Astrocyte (in vitro differentiated cells and primary cell): Measurements from ENCODE around the gene TAL2. TPM values are rescaled to one million over a fixed set of nuclear protein-coding genes. Genes with fewer than 3 reads are reported as not detected.

Experiments used
- DNase-seq: peaks from one replicate; pipeline ENCODE4 v3.0.0-alpha.2; 2010; ENCODE audit warnings: low read depth
- FAIRE-seq: peaks from 2 replicates; lab custom pipeline; 2011; peaks lifted over from hg19 to GRCh38; lab: Jason Lieb, UNC
- H2AFZ ChIP-seq: 2 replicates; pipeline ENCODE4 v1.6.0; 2012; ENCODE audit warnings: low read depth, low read length, inconsistent platforms
- H3K27ac ChIP-seq: 2 replicates; pipeline ENCODE4 v1.5.1; 2011; ENCODE audit warnings: low read depth, low read length, inconsistent platforms
- H3K27me3 ChIP-seq: 2 replicates; pipeline ENCODE4 v1.6.0; 2011; ENCODE audit warnings: low read length, inconsistent platforms; ENCODE audit not compliant: insufficient read depth
- H3K36me3 ChIP-seq: 2 replicates; pipeline ENCODE4 v1.5.1; 2011; ENCODE audit warnings: low read length, inconsistent platforms; ENCODE audit not compliant: insufficient read depth
- H3K4me1 ChIP-seq: 2 replicates; pipeline ENCODE4 v1.5.1; 2011; ENCODE audit warnings: low read length, inconsistent platforms; ENCODE audit not compliant: insufficient read depth
- H3K4me2 ChIP-seq: 2 replicates; pipeline ENCODE4 v1.6.0; 2012; ENCODE audit warnings: low read length, inconsistent platforms
- H3K4me3 ChIP-seq: 2 replicates; pipeline ENCODE4 v1.5.1; 2011; ENCODE audit warnings: low read depth, mild to moderate bottlenecking, low read length, inconsistent platforms; ENCODE audit not compliant: insufficient read depth
- H3K79me2 ChIP-seq: 2 replicates; pipeline ENCODE4 v1.6.0; 2012; ENCODE audit warnings: mild to moderate bottlenecking, low read length, inconsistent platforms; ENCODE audit not compliant: insufficient read depth
- H3K9ac ChIP-seq: 2 replicates; pipeline ENCODE4 v1.6.0; 2012; ENCODE audit warnings: mild to moderate bottlenecking, low read length, inconsistent platforms
- H3K9me3 ChIP-seq: 2 replicates; pipeline ENCODE4 v1.5.1; 2012; ENCODE audit warnings: low read depth, mild to moderate bottlenecking, low read length, inconsistent platforms; ENCODE audit not compliant: insufficient read depth
- H4K20me1 ChIP-seq: 2 replicates; pipeline ENCODE4 v1.6.0; 2012; ENCODE audit warnings: low read length, inconsistent platforms; ENCODE audit not compliant: insufficient read depth
- H3K27ac Mint-ChIP-seq: one replicate; pipeline ENCODE4 v1.8.0; 2021; ENCODE audit warnings: mild to moderate bottlenecking, mixed read lengths; ENCODE audit not compliant: unreplicated experiment
- H3K27me3 Mint-ChIP-seq: one replicate; pipeline ENCODE4 v1.8.0; 2021; ENCODE audit warnings: low read depth, mixed read lengths; ENCODE audit not compliant: unreplicated experiment
- H3K36me3 Mint-ChIP-seq: one replicate; pipeline ENCODE4 v1.8.0; 2021; ENCODE audit warnings: low read depth, mixed read lengths; ENCODE audit not compliant: unreplicated experiment
- H3K4me1 Mint-ChIP-seq: one replicate; pipeline ENCODE4 v1.8.0; 2021; ENCODE audit warnings: low read depth, mixed read lengths; ENCODE audit not compliant: unreplicated experiment
- H3K4me3 Mint-ChIP-seq: one replicate; pipeline ENCODE4 v1.8.0; 2021; ENCODE audit warnings: mild to moderate bottlenecking, moderate library complexity, mixed read lengths; ENCODE audit not compliant: unreplicated experiment
- H3K9me3 Mint-ChIP-seq: one replicate; pipeline ENCODE4 v1.8.0; 2021; ENCODE audit warnings: mild to moderate bottlenecking, mixed read lengths; ENCODE audit not compliant: unreplicated experiment
- CTCF ChIP-seq: IDR thresholded peaks from 2 replicates; pipeline ENCODE4 v1.5.1; 2011; ENCODE audit warnings: low read depth, mild to moderate bottlenecking, inconsistent platforms, low read length, moderate library complexity; ENCODE audit not compliant: insufficient read depth
- EZH2 ChIP-seq: IDR thresholded peaks from 2 replicates; pipeline ENCODE4 v1.6.1; 2012; ENCODE audit warnings: mild to moderate bottlenecking, low read length, inconsistent platforms; ENCODE audit not compliant: insufficient read depth
- total RNA-seq: library from RNA; stranded (reverse); gene quantifications from 2 replicates; pipeline ENCODE4 v1.2.1, GENCODE V29; 2021

TAL2 gene
- total RNA-seq, 1 donor from 2014 or later, result not detected

- Histone ChIP-seq H4K20me1 (no peaks in the 10 kb centered on the region), H3K27me3 (peaks cover 21% of the 10 kb centered on the region), H3K4me1 (peaks cover 10% of the 10 kb centered on the region), H2AFZ (no peak overlapping the region), H3K4me3 (no peak overlapping the region), H3K79me2 (no peaks in the 10 kb centered on the region), H3K27ac (no peak overlapping the region), H3K9ac (no peak overlapping the region), H3K4me2 (no peak overlapping the region), H3K9me3 (no peaks in the 10 kb centered on the region), H3K36me3 (no peaks in the 10 kb centered on the region)
- FAIRE-seq, result no peak
- no peak for DNase-seq
- TF ChIP-seq EZH2, result no peak
- TF ChIP-seq CTCF, result peak; percentile 37
- Mint-ChIP-seq H3K4me3 (no peak overlapping the region), H3K27me3 (peaks cover 16% of the 10 kb centered on the region), H3K36me3 (no peaks in the 10 kb centered on the region), H3K27ac (no peak overlapping the region), H3K9me3 (peaks cover 2% of the 10 kb centered on the region), H3K4me1 (peaks cover 7% of the 10 kb centered on the region)
Observed at GRCh38 chr9:105690742-105691141, 28.5 kb downstream of the TAL2 start.

- H3K27ac ChIP-seq, result no peak overlapping the region
- Mint-ChIP-seq H3K27me3 (peaks cover 9% of the 10 kb centered on the region), H3K4me3 (peak overlapping the region; percentile 88), H3K9me3 (peaks cover 2% of the 10 kb centered on the region), H3K27ac (no peak overlapping the region), H3K4me1 (peaks cover 11% of the 10 kb centered on the region), H3K36me3 (no peaks in the 10 kb centered on the region)
- peaks cover 10% of the 10 kb centered on the region for H3K4me1 ChIP-seq
- H3K36me3 ChIP-seq, result no peaks in the 10 kb centered on the region
- no peaks in the 10 kb centered on the region for H4K20me1 ChIP-seq
- H3K4me2 ChIP-seq, result peak overlapping the region; percentile 100
- FAIRE-seq, result no peak
- peak overlapping the region; percentile 100 for H2AFZ ChIP-seq
- peaks cover 21% of the 10 kb centered on the region for H3K27me3 ChIP-seq
- no peaks in the 10 kb centered on the region for H3K9me3 ChIP-seq
- peak overlapping the region; percentile 78 for H3K4me3 ChIP-seq
- TF ChIP-seq CTCF (no peak), EZH2 (no peak)
- peak overlapping the region; percentile 80 for H3K9ac ChIP-seq
- DNase-seq, result no peak
- no peaks in the 10 kb centered on the region for H3K79me2 ChIP-seq
Observed at GRCh38 chr9:105693435-105694189, 31.4 kb downstream of the TAL2 start.
